GM18873 (cell line): ENCODE measurements around the gene TEX36.
"Not testable (repeated sequence)": the region's sequence is repeated elsewhere in the genome, so short reads cannot be mapped to it uniquely, and the experiment has no call there.

Experiments
- ATAC-seq: cut with Tn5 transposase; IDR thresholded peaks from one replicate; pipeline ENCODE4 v1.9.1; 2021; ENCODE audit warnings: mild to moderate bottlenecking, moderate library complexity, moderate number of reproducible peaks; ENCODE audit not compliant: unreplicated experiment, low FRiP score

TEX36 gene

DNA sequence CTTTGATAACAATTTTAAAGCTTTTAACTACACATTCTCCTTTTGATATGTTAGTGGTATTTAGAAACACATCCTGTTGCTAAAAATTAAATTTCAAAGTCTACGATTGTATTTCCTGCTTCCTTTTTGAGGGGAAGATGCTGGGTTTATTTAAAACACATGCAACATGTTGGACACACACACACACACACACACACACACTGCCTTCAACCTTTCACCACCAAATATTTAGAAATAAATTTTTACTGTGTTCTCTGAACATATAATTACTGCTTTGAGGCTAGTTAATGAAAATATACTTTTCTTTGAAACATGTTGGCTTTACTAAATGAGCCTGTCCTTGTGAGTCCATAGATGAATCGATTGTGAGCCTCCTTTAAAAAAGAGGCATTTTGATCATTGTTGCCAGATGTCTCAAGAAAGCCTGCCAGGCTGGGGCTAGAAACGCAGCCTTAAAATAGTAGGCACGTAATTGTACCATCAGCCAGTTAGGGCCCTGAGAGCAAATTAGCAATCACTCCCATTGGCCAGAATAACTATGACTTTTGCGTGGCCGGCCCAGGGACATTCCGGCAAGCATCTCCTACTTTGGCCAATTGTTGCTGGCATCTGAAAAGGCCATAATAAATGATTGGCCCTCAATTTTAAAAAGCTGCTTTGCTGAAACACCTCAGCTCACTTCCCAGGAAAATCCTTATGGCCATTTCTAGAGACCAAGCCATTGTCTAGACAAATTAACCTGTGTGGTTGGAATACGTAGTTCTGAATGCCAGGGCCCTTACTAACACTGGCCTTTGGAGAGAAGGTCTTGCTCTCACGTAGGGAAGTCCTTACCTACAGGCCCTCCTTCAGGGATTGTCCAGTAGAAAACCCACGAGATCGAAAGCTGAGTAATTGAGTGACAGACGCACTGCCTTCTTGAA is 9.9 kb upstream of the TEX36 start:
- ATAC-seq: no peak

DNA sequence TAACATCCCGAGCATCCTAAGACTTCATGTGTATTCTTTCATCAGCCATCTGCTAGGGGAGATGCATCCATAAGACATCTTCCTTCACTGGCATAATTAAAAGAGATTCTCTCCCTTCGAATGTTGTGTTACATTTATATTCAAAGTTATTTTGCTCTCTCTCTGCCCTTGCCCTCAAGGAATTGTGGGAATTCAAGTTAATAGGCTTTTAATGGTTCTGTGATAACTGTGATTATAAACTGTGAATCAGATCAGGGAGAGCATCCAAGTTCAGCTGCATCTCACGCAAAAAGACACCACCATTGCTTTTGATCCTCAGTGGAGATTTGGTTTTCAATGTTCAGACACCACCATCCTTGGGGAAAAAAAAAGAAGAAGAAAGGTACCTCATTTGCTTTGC is 9.2 kb upstream of the TEX36 start:
- no peak for ATAC-seq

DNA sequence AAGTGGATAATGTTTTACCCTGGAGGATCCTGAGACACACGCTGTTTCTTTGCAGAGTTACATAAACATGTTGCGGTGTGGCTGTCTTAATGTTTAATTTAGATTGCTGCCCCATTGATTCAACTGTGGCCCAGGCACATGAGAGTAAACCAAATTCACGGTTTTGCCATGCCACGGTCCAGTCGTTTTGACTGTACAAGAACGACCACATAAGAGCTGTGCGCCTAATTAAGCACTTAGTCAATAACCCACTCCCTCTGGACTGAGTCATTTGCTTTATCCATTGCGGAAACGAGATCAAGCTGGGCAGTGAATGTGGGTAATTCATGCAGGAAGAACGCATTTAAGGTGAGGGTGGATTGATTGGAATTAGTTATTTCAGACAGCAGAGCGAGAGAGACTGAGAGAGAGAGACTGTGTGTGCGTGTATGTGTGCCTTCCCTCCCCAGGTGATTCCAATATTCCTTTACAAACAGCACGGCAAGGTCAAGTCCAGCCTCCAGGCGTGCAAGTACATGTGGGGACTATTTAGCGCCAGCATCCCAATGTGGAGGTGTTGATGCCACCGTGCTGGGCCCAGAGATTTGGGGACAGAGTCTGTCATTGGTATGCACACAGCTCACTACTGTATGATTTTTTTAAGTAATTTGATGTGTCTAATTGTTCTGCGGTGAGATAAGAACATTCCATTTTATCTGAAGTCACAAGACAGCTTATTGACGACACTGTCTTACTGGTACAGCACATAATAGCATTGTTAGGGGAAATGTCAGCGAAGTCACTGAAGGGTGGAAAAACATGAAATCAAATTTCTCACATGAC is 8.4 kb upstream of the TEX36 start:
- no peak for ATAC-seq

DNA sequence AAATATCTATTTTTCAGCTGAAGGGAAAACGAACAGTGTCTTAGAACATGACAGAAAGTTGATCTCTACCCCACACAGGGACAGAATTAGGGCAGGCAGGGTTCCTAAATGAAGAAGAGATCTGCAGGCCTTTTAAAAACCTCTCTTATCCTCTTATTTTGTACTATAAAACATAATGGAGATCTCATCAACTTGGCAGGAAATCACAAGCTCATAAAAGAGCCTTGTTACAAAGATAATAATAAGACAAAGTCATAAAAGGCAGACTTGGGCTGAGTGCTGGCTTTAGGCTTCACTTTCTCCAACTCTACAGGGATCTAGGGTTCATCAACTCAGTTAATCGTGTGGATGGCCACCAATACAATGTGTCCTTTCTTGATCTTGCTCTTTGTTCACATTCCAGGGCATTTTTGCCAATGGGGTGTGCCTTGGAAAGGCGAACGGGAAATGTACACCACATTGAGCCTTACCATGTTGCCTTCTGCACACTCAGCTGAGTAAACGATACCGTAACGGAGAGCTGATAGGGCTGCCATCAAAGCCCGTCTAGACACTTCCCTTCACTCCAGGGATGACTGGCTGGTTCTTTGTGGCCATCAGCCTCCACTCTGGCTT is 7.1 kb upstream of the TEX36 start:
- ATAC-seq: no peak

DNA sequence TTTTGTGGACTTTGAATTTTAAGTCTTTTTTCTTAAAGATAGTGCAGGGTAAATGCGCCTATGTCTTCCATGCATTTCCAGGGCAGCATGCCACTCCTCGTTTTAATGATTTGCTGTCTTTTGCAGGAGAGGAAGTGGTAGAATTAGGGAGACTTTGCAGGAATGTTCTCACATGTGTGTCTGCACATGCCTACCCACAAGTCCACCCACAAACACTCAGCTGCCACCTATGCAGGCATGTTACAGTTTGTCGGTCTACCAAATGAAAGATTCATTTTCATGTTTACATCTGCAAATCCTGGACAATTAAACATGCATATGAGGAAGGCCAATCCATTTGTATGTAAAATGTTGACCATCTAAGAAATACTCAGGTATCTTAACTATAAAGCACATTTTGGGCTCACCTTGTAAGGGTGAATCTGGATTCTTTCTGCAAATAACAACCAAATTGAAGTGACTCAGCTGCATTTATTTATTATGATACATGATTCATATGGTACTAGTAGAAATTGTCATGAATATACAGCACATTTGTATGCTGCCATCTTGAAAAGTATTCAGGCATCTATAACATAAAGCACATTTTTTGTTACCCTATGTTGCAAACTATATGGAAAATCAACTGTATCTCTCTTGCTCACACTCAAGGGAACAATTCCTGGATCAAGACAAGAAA is 4.7 kb upstream of the TEX36 start:
- no peak for ATAC-seq

DNA sequence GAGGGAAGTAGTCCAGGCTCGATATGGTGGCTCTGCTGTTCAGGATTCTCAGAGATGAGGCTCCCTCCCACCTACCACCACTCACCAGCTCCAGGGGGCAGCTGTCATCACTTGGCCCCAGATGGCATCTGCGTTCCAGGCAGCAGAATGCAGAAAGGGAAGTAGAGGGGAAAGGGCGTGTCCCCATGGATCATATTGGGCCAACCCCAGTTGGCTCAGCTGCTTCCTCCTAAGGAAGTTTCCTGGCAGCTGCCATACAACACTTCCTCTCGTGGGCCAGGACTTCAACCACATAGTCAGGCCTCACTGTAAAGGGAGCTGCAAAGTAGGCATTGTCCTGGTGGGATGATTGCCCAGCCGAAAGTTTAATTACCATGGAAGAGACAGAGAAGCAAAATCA is 1.6 kb upstream of the TEX36 start:
- ATAC-seq: no peak

DNA sequence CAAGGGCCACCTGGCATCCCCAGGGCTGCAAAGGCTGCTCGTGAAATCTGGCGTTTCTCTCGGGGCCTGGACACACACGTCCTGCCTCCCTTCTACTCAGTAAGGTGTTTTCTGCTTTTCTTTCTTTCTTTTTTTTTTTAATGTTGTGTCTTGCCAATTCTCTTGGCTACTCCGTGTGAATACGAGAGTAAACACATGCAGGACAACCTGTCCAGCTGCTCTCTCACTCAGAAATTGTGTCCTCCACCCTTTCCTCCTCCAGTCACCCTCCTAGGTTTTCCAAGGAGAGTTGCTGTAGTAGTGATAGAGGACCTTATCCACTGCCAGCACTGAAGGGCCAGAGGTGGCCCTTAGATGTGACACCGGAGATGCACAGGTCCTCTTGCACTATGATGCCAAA is 858 bp upstream of the TEX36 start:
- ATAC-seq: no peak

DNA sequence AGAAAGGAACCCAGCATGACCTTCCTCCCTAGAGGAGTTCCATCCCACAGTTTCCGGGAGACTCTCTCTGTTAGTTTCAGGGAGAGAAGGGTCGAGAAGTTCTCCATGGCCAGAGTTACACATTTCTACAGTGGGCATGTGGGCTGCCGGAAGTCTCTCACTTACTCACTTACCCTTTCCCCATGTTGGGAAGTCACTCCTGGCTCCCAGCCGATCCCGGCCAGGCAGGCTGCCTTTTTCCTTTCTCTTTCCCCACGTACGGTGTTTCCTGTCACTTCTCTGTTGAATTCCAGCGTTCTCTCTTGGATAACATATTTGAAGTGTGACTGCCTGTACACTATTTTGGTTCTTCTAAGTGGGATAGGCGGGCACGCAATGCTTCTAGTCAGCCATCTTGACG is 3.5 kb downstream of the TEX36 start:
- no peak for ATAC-seq

DNA sequence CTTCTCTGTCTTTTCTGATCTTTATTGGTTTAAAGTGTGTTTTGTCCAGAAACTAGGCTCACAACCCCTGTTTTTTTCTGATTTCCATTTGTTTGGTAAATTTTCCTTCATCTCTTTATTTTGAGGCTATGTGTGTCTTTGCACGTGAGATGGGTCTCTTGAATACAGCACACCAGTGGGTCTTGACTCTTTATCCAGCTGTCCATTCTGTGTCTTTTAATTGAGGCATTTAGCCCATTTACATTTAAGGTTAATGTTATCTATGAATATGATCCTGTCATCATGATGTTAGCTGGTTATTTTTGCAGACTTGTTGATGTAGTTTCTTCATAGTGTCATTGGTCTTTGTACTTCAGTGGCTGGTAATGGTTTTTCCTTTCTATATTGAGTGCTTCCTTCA is 10.1 kb downstream of the TEX36 start:
- no peak for ATAC-seq

DNA sequence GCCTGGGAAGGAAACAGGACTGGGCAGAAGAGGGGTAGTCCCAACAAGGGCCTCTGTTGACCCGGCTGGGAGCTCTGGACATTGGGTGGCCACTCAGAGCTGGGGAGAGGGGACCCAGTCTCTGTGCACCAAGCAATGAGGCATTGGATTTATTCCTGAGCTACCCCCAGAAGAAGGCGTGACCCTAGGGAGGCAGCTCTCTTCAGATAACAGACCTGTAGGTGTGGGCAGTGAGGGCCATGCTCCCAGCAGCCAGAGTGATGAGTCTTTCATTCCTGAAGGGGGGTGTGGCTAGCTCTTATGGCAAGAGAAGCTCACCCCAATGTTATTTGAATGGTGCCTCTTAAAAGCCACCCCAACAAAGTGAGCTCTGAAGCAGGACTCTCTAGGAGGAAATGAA is 20.4 kb downstream of the TEX36 start:
- ATAC-seq: no peak

DNA sequence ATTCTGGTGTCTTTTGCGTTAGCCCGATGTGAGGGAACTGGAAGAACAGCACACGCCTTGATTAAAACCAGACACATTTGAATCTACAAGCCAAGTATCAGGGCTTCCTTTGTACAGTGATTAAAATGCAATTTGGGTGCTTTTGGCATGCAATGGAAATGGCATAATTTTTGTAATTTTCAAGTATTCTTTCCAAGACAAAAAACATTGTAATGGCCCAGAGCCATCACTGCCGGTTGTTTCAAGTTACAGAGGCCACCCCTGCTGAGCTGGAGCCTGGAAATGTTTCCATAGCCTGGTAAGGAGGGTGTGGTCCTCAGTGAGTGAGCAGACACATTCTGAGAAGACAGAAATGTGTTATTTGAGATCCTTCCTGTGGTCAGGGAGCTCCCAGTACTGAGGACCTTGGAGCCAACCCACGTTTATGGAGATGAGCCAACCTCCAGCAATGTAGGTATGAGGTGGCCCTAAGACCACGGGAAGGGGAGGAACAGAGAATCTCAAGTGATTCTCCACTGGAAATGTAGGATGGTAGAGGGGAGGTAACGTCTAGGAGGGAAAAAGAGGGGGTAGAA is 20.9 kb downstream of the TEX36 start:
- ATAC-seq: no peak

DNA sequence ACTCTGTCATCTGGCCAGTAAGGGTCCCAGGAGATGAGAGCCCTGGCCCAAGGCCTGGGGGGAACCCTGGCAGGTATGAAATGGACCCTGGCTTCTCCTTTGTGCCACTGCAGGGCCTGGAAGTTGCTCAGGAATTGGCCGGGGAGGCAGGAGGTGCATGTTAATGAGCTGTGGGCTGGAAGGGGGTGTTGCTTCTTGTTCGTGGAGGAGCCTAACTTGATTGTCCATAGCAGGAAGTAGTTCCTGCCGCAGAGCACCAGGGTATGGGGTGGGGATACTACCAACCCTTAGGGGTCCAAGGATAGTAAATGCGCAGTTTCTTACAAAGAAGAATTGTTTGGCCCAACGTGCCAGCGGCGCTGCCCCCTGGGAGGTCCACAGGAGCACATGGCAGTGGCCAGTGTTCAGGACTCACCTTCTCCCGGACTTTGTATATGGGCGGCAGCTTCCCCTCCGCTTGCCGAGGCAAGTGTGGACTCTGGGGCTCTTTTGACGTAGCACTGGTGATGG is 21.5 kb downstream of the TEX36 start:
- no peak for ATAC-seq

DNA sequence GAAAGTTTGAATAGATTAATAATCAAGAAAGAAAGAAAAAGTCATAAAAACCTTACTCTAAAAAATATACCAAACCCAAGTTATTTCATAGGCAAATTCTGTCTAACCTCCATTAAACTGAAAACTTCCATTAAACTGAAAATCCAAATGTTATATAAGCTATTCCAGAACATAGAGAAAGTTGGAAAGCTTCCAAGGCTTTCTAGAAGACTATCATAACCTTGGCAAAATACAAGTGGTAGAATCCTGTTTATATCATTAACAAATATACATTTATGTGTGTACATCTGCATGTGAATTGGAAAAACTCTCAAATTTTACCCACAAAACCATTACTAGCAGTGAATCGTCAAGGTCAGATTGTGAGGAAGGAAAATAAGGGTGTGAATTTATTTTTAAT is 23.9 kb downstream of the TEX36 start:
- no peak for ATAC-seq

DNA sequence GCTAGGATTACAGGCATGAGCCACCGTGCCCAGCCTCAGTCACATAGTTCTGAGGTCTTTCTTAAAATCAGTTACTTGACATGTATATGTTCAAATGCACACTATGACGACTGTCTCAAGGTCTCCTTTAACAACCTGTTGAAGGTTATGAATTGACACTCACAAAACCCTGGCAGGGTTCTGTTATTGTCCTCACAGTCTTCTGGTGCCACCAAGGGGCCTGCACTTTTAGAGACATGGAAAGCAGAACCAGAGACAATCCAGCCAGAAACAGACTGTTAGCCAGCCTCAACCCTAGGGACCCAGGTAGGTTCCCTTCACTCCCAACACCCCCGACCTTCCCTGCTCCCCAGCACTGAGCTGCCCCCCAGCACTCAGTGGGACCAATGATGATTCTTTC is 26.4 kb downstream of the TEX36 start:
- no peak for ATAC-seq

DNA sequence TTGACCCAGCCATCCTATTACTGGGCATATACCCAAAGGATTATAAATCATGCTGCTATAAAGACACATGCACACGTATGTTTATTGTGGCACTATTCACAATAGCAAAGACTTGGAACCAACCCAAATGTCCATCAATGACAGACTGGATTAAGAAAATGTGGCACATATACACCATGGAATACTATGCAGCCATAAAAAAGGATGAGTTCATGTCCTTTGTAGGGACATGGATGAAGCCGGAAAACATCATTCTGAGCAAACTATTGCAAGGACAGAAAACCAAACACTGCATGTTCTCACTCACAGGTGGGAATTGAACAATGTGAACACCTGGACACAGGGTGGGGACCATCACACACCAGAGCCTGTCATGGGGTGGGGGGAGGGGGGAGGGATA is 29.9 kb downstream of the TEX36 start:
- ATAC-seq: not testable (repeated sequence)

DNA sequence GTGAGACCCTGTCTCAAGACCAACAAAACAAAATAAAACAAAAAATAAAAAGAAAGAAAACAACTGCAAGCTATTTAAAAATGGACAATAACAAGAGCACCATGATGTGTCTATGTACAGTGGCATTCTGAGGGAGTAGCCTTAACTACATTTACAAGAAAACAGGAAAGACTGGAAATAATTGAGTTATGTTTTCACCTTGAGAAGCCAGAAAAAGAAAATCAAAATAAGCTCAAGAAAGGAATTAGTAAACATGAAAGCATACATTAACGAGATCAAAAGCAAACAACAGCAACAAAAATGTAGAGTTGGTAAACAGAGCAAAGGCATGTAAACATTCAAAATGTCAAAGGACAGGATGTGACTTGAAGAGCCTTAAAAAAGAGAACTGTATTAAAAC is 36.7 kb downstream of the TEX36 start:
- no peak for ATAC-seq

DNA sequence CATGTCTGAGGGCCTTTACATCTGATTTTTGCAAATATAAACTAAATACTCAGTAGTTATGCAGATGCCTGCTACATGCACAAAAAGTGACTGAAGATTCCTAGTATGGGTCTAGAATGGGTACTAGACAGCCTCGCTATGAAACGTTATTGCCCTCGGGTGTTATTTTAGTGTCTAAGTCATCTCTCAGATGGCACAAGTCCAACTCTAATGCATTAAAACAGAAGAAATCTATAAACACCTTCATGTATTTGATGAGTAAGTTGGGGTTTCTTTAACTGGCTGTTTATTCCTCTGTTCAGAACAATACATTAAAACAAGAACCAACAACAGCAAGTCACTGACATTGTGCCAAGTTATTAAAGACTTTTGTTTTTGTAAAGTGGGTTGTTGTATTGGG is 41.6 kb downstream of the TEX36 start:
- ATAC-seq: no peak

DNA sequence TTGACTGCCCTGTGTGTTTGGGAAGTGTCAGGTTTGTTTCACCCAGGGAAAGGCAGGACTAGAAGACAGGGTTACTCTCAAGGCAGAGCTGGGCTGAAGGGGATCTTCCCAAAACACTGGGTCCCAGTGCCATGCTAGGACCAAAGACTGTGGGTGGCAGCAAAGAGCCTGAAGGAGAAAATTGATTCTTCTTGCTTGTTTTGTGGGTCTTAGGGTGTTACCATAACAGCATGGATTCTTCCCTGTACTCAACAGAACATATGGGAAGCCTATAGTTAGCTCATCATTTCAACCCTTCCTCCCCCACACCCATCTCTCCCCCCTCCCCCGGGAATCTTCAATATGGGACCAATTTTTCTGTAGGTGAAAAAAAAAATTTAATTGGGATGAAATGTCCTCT is 42.3 kb downstream of the TEX36 start:
- no peak for ATAC-seq

DNA sequence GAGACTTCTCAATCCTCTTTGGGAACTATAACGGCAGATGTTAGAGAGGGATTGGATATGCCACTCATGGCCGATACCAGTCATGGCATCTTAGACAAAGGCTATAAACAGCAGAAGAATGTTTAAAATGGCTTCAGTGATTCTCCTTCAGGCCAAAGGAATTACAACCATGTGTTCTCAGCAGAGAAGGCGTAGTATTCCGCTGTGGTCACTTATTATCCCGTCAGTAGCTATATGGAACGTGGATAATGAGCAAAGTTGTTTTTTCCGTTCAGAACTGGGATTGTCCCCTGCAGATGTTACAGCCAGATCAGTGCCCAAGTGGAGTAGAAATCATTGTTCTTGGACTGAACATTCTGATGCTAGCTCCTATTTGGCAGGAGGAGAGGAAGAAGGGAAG is 43.1 kb downstream of the TEX36 start:
- ATAC-seq: no peak

DNA sequence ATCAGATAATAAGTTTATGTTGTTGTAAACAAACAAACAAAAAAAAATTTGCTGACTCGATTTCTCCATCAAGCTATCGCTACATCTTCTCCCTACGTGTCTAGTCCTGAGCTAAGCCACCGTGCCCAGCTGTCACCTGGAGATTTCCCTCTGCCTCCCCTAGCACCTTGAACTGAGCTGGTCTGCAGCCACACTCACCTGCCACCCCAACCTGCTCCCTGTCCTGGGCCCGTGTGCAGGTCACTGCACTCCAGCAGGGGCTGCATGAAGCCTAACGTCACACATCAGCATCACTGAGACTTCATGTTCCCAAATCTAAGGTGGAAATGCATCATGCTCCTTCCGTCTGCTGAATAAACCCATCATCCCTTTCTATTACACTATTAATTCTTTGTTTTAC is 44.4 kb downstream of the TEX36 start:
- ATAC-seq: no peak
